NCI-H2029 (cell line): ENCODE measurements around the gene ZDHHC19.
"Not testable (repeated sequence)": the region's sequence is repeated elsewhere in the genome, so short reads cannot be mapped to it uniquely, and the experiment has no call there.

ENCODE experiments used
- DNase-seq: peaks from one replicate; lab custom pipeline; 2025; lab: John Stamatoyannopoulos, UW

ZDHHC19 gene, protein sequence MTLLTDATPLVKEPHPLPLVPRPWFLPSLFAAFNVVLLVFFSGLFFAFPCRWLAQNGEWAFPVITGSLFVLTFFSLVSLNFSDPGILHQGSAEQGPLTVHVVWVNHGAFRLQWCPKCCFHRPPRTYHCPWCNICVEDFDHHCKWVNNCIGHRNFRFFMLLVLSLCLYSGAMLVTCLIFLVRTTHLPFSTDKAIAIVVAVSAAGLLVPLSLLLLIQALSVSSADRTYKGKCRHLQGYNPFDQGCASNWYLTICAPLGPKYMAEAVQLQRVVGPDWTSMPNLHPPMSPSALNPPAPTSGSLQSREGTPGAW

DNA sequence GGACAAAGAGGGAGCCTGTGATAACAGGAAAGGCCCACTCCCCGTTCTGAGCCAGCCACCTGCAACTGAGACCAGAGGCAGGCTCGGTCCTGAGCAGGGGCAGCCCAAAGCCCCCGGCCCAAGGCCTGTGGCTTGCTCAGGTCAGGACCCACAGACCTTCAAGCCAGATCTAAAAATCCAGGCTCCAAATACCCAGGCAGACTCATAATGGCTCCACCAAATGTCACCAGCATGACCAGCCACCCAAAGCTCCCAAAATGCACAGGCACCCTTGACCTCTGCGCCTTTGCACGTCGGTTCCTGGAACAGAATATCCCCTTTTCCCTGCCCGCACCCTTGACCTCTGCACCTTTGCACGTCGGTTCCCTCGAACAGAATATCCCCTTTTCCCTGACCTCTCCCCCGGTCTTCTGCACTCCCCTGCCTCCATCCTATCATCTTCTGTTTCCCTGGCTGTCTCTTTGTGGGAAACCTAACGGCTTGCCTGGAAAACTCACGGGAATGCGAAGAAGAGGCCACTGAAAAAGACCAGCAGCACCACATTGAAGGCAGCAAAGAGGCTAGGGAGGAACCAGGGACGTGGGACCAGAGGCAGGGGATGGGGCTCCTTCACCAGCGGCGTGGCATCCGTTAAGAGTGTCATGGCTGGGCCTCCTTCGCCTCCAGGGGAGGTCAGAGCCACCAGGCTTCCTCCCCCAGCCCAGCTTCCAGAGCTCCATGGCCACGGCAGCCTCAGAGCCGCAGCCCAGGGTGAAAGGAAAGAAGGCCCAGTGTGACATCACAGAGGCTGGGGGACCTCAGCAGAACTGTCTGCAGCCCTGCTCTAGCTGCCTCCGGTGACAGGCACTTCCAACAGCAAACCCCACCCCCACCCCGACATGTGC, at the start of gene ZDHHC19:
ZDHHC19 (minus strand) TSS at position 728 of the 884 bp plus-strand sequence; CDS start at position 643, 85 bp downstream.
- DNase-seq, result no peak

GRCh38 chr3:196260784-196261183, 49.6 kb upstream of the ZDHHC19 start:
- DNase-seq, result no peak

DNA sequence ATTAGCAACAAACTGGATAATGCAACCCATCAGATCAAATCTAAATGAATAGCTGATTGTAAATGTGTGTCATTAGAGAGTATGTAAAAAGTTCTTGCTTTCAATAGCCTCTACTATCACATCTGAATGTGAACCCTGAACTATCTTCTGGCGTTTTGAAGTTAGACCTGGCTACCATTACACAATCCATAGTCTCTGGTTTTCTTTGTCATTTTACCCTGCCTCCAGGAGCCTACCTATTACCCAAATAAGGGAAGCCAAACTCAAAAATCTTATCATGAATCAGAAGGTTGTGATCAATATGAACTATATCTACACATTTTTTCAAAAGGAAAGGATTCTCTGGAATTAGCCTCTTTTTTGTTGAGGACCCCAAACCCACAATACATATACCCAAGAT, 44.6 kb upstream of the ZDHHC19 start:
- DNase-seq, result no peak

GRCh38 chr3:196254376-196255283, 43.4 kb upstream of the ZDHHC19 start:
- no peak for DNase-seq

DNA sequence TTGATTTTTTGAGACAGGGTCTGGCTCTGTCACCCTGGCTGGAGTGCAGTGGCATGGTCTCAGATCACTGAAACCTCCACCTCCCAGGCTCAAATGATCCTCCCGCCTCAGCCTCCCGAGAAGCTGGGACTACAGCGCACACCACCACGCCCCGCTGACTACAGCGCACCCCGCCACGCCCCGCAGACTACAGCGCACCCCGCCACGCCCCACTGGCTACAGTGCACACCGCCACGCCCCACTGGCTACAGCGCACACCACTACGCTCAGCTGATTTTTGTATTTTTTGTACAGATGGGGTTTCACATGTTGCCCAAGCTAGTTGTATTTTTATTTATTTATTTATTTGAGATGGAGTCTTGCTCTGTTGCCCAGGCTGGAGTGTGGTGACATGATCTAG, 40.7 kb upstream of the ZDHHC19 start:
- no peak for DNase-seq

GRCh38 chr3:196246612-196247308, 35.6 kb upstream of the ZDHHC19 start:
- DNase-seq, result no peak

- DNase-seq, result not testable (repeated sequence)
These were observed 33.0 kb upstream of the ZDHHC19 start for GRCh38 chr3:196244166-196244565.

DNA sequence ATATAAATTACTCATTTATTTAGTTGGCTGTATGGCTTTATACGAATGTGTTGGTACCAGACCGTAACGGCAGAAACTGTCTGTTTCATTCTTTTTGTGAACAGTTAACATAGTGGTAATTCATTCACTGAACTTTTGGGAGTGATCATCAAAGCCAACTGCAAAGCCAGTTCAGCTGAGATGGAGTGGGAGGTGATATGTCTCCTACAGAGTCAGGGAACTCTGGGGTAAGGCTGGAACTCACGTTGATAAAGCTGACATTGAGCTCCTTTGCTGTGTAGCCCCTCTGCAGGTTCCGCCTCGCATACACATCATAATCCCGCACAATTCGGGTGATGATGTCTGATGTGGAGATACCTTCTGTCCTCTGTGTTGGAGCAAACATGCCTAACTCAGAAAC, 30.5 kb upstream of the ZDHHC19 start:
- DNase-seq, result no peak

DNA sequence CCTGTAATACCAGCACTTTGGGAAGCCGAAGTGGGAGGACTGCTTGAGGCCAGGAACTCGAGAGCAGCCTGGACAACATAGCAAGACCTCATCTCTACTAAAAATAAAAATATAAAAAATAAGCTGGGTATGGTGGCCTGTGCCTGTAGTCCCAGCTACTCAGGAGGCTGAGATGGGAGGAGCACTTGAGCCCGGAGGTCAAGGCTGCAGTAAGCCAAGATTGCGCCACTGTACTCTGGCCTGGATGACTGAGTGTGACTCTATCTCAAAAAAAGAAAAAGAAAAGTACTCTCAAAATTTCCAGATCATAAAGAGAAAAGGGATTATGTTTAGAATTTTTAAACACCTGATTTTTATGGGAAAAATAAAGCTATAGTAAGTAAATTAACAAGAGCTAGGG, 29.2 kb upstream of the ZDHHC19 start:
- DNase-seq, result no peak

- no peak for DNase-seq
These were observed 27.7 kb upstream of the ZDHHC19 start for GRCh38 chr3:196238612-196239560.

DNA sequence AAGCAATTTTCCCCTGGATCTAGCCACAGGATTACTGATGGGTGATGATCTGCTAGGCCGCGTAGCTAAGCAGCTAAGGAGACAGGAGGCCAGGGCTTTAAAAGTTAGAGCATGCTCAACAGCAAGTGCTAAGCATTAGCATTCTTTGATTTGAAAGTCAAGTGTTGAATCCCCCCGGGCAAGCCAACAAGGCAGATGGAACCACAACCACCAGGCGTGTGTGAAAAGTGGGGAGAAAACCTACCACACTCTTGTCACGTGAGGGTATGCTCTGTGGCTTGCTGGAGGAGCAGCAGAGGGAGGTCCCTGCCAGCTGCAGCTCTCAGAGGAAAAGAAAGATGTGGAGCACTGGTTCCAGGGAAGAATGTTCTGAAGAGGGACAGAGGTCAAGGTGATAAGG, 26.0 kb upstream of the ZDHHC19 start:
- DNase-seq, result no peak

- DNase-seq, result no peak
These were observed 25.0 kb upstream of the ZDHHC19 start for GRCh38 chr3:196236223-196236622.

DNA sequence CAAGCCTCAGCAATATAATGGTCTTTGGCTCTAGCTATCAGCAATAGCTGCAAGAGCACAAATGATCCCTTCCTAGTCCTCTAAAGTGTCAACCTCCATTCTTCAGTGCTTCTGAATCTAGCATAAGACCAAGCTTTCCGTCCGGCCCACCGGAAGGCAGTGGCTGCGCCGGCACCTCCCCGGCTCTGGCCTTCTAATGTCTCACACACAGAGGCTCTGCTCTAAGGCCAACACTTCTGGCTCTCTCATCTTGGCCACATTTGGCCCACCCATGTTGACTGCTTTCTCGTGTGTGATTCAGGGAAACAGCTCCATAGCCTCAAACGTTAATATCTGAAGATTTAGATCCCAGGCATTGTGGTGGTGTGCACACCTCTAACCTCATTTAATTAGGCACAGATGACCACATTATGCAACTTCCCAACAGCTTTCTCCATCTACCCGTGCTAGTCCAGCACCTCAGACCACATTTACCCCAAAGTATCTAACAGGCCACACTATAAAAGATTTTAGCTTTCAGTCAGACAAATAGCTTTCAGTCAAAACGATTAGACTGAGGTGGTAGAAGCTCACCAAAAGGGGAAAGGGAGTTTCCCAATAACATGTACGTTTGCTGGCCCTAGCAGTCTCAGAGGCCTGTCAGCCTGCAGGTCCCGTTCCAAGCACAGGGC, 24.4 kb upstream of the ZDHHC19 start:
- no peak for DNase-seq

- no peak for DNase-seq
These were observed 21.7 kb upstream of the ZDHHC19 start for GRCh38 chr3:196232882-196233251.

DNA sequence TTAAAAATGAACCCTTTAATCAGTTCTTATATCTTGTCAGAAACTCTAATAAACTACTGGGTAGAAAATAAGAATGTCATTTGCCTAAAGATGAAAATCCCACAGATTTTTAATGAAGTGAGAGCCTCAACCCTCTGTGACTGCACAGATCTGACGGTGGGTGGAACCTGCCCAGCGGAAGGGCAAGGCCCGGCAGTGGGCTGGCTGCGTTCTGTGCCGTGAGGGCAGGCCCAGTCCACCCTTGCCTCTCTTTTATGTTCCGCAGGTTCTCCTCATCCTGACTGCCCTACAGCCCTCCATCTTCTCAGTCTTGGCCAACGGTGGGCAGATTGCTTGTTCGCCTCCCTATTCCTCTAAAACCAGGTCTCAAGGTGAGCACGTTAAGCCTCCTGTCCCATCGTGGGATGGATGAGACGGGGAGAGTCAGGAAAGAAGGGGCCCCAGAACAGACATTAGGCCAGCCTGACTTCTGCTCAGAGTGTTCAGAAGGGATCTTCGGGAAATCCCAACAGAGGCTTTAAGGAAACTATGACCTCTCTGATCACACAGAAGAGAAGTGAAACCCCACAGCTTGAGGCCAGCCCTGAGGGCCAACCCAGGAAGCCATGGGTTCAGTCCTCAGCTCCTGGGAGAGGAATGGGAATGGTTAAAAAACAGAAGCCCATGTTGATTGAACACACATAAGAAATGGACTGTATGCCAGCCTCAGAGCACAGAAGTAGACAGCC, 21.1 kb upstream of the ZDHHC19 start:
- no peak for DNase-seq

DNA sequence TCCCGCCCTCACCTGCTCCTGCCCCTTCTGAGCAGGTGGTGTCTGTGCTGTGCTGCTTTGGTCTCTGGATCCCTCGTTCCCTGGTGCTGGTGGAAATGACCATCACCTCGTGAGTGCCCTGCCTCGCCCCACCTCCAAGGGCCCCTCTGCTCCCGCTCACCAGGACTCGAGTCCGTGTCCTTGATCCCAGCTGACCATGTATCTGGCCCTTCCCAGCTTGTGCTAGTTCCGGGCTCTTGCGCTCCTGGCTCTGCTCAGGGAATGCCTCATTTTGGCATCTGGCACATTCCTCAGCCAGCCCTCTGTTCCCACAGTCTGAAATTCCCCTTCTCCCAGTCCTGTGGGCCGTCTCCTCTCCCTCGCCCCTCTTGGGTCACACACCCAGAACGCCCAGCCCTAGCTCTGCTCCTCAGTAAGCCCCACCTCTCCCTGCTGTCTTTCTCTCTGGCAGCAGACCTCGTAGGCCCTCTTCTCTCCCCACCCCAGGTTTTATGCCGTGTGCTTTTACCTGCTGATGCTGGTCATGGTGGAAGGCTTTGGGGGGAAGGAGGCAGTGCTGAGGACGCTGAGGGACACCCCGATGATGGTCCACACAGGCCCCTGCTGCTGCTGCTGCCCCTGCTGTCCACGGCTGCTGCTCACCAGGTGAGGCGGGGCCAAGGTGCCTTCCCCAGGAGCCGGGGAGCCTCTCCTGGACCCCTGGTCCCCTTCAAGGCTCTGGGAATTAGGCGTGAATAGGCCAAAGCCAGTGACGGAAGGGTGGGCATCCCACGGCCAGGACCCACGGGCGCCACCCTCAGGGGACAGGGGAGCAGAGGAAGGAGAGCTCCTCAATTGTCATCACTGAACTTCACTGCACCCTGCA, 16.7 kb upstream of the ZDHHC19 start:
- DNase-seq, result no peak

DNA sequence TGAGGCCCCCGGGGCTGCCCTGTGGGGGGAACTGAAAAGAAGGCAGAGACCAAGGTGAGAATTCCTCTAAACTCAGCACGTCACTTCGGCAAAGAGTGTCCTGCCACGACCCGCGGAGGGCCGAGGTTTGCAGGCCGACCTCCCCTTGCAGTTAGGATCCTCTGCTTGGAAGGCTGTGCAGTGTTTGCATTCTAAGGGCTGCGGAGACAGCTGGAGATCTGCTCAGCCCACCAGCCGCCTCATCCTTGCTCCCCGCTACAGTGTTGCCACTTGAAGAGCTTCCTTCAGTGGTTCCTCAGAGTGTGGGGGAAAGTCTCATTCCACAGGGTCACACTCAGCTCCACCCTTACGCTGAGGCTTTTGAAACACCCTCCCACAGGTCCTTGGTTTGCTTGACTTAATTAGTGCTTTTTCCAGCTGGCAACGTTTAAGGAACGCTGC, 15.9 kb upstream of the ZDHHC19 start:
- DNase-seq, result no peak

DNA sequence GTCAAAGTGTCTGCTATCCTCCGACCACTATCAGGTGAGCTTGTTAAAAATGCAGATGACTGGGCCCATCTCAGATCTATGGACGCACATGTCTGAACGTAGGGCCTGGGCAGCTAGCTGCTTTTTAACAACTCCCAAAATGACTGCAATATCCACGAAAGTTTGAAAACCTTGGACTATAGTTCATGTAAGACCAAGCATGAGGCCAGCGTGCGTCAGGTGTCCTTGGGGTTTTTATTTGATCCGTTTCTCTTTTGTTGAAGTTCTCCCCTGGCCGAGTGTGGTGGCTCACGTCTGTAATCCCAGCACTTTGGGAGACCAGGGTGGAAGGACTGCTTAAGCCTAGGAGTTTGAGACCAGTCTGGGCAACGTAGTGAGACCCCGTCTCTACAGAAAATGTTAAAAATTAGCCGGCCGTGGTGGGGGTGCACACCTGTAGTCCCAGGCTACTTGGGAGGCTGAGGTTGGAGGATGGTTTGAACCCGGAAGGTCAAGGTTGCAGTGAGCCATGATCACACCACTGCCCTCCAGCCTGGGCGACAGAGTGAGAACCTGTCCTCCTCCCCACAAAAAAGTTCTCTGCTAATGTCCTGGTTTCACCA, 14.7 kb upstream of the ZDHHC19 start:
- no peak for DNase-seq
